ENCODE results near the gene OTUD4.
A peak's percentile ranks its signal among the peaks of the same experiment; 100 is the strongest.
"Not testable (repeated sequence)": the region's sequence is repeated elsewhere in the genome, so short reads cannot be mapped to it uniquely, and the experiment has no call there.

The OTUD4 gene

GRCh38 chr4:145189981-145190380 lies 9.6 kb upstream of the OTUD4 start:
- TF ChIP-seq CTCF (IDR thresholded peaks at IDR 0.05; ENCODE audit: control insufficient read depth, extremely low read depth, insufficient read depth): no peak
- DNase-seq (ENCODE audit: low read depth): no peak
- no peak overlapping the region for H3K4me3 ChIP-seq (ENCODE audit: low read depth, low read length)

- DNase-seq (ENCODE audit: low read depth): no peak
- H3K4me3 ChIP-seq (ENCODE audit: low read depth, low read length): no peak overlapping the region
- TF ChIP-seq CTCF (IDR thresholded peaks at IDR 0.05; ENCODE audit: control insufficient read depth, extremely low read depth, insufficient read depth): no peak
Measured at GRCh38 chr4:145186729-145187128, 6.3 kb upstream of the OTUD4 start.

- no peak for DNase-seq (ENCODE audit: low read depth)
- TF ChIP-seq CTCF (IDR thresholded peaks at IDR 0.05; ENCODE audit: control insufficient read depth, extremely low read depth, insufficient read depth): no peak
- H3K4me3 ChIP-seq (ENCODE audit: low read depth, low read length): no peak overlapping the region
Measured at GRCh38 chr4:145183581-145183980, 3.2 kb upstream of the OTUD4 start.

GRCh38 chr4:145183023-145183422 lies 2.6 kb upstream of the OTUD4 start:
- DNase-seq (ENCODE audit: low read depth): no peak
- no peak overlapping the region for H3K4me3 ChIP-seq (ENCODE audit: low read depth, low read length)
- no peak for TF ChIP-seq CTCF (IDR thresholded peaks at IDR 0.05; ENCODE audit: control insufficient read depth, extremely low read depth, insufficient read depth)

GRCh38 chr4:145182222-145182621 lies 1.8 kb upstream of the OTUD4 start:
- DNase-seq (ENCODE audit: low read depth): no peak
- no peak for TF ChIP-seq CTCF (IDR thresholded peaks at IDR 0.05; ENCODE audit: control insufficient read depth, extremely low read depth, insufficient read depth)
- H3K4me3 ChIP-seq (ENCODE audit: low read depth, low read length): no peak overlapping the region

- no peak for DNase-seq (ENCODE audit: low read depth)
- peak overlapping the region; percentile 77 for H3K4me3 ChIP-seq (ENCODE audit: low read depth, low read length)
- TF ChIP-seq CTCF (IDR thresholded peaks at IDR 0.05; ENCODE audit: control insufficient read depth, extremely low read depth, insufficient read depth): no peak
Measured at GRCh38 chr4:145181091-145181501, 707 bp upstream of the OTUD4 start.

GRCh38 chr4:145179861-145180297 lies 510 bp downstream of the OTUD4 start:
- peak overlapping the region; percentile 77 for H3K4me3 ChIP-seq (ENCODE audit: low read depth, low read length)
- DNase-seq (ENCODE audit: low read depth): not testable (repeated sequence)
